ENCODE data around the gene CTDP1. TPM values are rescaled to one million over a fixed set of nuclear protein-coding genes. Genes with fewer than 3 reads are reported as not detected.
"Not testable (repeated sequence)": the region's sequence is repeated elsewhere in the genome, so short reads cannot be mapped to it uniquely, and the experiment has no call there.

The CTDP1 gene
- total RNA-seq, 1 donor from 2014 or later, result 19.9 TPM

DNA sequence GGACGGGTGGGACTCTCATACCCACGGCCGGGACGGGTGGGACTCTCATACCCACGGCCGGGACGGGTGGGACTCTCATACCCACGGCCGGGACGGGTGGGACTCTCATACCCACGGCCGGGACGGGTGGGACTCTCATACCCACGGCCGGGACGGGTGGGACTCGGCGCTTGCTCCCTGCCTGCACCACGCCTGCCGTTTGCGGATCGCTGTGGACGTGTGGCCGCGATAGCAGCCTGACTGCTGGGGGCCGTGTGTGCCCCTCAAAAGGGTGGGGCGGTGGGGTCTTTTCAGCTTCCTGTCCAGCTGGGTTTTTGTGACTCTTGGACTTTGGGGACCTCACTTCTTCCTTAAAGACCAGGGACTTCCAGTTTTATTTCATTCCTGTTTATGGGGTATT, 60.4 kb downstream of the CTDP1 start:
- DNase-seq (ENCODE audit: low read depth in 2 of 2), result not testable (repeated sequence)

DNA sequence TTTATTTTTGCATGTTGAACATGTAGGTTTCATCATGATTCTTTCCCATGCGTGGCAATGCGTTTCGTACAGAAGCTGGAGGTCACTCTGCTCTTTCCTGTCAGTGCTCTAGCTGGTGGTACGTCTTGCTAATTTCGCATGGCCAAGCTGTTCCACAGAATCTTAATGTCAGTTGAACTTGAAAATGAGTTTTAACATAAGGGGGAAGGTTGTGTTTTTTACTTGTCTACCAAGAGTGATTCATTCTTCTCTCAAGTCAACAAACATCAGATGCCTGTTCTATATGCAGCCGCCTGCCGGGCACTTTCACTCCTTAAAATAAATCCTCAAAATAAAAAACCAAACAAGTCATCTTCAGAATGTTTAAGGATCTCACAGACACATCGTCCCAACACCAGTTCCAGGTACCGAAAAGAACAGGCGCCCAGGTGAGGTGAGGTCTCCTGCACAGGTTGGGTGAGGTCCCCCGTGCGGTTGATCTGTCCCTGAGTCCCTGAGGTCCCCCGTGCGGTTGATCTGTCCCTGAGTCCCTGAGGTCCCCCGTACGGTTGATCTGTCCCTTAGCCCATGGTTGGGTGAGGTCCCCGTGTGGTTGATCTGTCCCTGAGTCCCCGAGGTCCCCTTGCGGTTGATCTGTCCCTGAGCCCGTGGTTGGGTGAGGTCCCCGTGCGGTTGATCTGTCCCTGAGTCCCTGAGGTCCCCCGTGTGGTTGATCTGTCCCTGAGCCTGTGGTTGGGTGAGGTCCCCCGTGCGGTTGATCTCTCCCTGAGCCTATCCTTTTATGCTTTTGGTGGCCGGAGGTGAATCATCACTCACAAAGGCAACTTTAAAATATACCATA, 61.1 kb downstream of the CTDP1 start:
- no peak for DNase-seq (ENCODE audit: low read depth in 2 of 2)

DNA sequence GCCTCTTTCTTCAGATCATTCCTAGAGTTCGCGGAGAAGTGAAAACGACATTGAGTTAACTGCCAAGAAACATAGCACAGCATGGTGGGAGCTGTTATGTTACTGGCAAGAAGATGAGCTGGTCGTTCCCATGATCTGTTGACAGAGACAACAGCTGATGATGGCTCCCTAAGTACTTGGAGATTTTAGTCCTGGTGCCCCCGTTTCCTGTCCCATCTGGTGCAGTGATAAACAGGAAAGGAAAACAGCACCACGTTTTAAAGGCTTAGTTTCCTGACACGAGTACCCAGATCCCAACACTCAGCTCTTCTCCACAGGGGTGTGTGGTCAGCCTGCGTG, 61.7 kb downstream of the CTDP1 start:
- no peak for DNase-seq (ENCODE audit: low read depth in 2 of 2)

DNA sequence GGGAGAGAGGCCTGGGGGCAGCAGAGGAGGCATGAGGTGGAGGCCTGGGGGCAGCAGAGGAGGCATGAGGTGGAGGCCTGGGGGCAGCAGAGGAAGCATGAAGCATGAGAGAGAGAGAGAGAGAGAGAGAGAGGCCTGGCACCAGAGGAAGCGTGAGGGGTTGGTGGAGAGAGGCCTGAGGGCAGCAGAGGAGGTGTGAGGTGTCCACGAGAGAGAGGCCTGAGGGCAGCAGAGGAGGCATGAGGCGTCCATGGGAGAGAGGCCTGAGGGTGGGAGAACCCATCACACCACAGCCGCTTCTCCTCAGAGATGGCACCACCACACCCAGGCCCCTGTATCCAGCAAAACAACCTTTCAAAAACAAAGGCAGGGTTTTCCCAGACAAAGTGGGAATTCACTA, 62.5 kb downstream of the CTDP1 start:
- DNase-seq (ENCODE audit: low read depth in 2 of 2), result no peak

DNA sequence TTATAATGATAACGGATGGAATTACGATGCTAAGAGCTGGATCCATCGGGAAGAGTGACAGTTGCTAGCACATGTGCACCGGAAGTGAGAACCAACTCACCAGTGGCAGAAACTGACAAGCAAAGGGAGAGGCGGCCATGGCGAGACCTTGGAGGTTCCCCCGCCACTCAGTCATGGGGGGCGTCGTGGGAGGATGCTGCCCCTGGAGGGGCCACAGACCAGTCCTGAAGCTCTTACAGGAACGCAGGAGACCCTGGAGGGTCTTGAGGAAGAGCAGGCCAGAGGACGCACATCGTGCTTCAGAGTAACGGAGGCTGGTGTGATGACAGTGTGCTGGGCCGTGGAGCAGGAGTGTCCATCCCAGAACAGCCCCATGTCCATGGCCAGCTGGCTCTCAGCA, 65.0 kb downstream of the CTDP1 start:
- DNase-seq (ENCODE audit: low read depth in 2 of 2), result no peak

DNA sequence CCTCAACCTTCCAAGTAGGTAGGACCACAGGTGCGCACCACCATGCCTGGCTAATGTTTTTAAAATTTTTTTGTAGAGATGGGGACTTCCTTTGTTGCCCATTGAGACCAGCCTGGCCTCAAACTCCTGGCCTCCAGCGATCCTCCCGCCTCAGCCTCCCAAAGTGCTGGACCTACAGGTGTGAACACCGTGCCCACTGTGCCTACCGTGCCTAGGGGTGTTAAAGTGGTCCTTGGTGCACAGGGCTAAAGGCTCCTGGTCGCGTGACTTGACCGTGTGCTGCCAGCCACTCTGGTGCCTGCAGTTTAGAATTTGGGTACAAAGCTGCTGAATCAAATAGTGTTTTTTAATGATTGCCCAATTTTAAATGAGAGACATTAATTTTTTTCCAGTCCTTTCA, 67.1 kb downstream of the CTDP1 start:
- no peak for DNase-seq (ENCODE audit: low read depth in 2 of 2)

DNA sequence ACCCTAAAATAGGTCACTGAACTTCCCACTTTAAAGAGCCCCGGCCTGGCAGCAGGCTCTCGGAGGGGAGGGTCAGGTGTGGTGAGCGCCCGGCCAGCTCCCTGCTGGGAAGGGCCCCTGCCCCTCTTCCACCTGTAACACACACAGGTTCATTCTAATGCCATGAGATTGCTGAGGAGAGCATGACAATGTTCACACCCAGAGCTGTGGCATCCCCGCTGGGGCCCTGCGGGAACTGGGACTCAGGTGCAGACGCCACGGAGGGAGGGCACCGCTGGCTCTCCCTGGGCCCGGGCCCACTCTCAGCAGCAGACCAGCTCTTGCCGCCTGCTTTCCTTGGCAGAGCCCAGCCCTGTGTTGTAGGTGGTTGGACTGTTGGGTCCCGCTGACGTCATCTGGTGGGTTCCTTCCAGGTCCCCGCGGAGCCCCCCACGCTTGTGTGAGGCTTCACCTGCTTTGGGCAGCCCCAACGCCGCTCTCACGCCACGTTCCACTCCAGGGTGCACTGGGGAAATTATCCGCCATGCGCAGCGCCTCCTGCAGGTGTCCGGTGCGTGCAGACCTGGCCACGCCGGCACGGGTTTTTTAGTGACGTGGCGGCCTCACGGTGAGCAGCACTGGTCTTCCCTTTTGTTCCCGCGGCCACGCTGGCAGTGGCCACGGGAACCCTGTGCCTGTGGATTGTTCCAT, 67.7 kb downstream of the CTDP1 start:
- DNase-seq (ENCODE audit: low read depth in 2 of 2), result no peak

DNA sequence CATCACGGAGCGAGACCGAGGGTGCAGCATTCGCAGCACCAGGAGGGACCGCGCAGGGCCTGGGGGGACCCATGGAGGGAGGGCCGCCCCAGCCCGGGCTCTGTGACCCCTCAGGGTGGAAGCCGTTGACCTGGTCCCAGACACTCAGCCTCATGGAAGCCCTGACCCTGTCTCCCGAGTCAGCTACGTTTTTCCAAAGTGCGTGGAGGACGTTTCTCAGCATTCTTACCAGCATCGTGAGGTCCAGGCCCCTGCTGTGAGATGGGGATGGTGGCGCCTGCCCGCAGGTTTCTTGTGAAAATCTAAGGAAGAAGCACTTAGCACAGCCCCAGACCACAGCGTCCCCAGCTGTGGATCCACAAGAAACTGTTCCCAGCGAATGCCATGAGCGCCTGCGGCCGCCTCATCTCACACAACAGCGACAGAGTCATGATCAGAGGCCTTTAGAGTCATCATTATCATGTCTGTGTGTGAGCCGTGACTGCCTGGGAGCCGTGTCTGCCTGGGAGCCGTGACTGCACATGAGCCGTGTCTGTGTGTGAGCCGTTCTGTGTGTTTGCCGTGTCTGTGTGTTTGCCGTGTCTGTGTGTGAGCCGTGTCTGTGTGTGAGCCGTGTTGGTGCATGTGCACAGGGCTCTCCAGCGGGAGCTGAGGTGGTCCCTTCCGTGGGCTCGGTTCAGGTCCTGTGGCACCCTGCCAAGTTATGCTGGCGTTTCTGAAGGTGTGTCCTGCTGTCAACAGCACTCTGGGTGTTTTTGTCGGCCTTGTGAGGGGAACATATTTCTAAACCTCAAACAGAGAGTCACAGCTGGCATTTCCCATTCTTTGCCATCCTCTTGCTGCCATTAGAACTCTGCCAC, 68.9 kb downstream of the CTDP1 start:
- DNase-seq (ENCODE audit: low read depth in 2 of 2), result no peak

DNA sequence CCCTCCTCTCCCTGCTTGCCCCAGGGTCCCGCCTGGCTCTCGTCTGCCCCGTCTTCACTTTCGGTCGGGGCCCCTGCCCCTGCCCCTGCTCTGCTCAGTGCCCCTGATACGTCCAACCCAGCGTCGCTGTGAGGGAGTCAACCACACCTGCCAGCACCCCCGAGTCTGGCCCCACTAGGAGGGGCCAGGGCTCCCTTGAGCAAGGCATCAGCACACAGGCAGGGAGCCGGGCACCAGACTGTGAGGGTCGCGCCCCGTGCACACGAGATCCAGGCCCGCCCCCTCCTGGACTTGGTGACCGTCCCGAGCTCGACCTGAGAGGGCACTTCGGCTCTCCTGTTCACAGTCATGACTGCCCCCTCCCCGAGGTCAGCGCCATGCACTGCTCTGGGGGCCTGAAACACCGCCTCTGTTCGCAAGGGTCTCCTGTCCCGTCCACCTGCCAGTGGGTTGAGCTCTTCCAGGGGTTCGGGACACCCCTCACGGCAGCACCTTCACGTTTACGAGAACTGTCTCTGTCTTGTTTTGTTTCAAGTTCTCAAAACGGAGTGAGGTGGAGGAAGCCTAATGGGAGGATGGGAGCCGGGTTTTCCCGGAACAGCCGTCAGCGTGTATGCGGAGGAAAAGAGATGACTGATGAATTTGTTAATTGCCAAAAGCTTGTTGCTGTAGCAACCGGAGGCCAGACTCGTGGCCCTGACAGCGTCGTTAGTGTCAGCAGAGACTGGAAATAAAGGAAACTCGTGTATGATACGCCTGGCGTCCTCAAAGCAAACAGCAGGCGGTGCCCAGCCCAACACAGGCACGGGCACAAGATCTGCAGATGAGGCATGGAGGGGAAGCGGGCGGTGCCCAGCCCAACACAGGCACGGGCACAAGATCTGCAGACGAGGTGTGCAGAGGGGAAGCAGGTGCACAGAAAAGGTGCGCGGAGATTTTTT, 69.9 kb downstream of the CTDP1 start:
- DNase-seq (ENCODE audit: low read depth in 2 of 2), result peak; percentile 21 to 48

DNA sequence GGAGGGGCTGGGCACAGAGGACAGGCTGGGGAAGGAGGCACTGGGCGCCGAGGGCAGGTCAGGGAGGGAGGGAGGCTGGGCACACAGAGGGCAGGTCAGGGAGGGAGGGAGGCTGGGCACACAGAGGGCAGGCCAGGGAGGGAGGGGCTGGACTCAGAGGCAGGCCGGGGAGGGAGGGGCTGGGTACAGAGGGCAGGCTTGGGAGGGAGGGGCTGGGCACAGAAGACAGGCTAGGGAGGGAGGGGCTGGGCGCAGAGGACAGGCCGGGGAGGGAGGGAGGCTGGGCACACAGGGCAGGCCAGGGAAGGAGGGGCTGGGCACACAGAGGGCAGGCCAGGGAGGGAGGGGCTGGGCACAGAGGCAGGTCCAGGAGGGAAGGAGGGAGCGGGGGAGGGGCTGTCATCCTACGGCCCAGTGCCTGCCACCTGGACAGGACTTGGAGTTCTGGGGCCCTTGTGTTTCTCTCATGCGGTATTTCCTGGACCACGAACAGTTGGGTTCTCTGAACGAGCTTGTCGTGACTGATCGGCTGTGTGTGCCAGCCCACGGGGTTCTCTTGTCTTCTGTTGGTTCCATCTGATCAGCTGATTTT, 71.5 kb downstream of the CTDP1 start:
- DNase-seq (ENCODE audit: low read depth in 2 of 2), result no peak

DNA sequence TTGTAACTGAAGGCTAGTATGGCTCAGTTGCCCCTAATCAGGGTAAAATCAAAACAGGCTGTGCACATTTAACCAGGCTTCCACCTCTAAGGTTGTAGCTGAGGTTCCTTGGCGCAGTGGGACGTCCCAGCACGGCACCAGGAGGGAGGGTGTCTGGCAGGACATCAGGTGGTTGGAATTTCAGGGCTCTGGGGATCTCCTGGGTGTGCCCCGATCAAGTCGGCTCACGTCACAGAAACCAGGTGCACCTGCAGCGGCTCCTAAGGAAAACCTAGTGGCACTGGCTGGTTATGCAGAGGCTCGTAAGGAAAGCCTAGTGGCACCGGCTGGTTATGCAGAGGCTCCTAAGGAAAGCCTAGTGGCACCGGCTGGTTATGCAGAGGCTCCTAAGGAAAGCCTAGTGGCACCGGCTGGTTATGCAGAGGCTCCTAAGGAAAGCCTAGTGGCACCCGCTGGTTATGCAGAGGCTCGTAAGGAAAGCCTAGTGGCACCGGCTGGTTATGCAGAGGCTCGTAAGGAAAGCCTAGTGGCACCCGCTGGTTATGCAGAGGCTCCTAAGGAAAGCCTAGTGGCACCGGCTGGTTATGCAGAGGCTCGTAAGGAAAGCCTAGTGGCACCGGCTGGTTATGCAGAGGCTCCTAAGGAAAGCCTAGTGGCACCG, 72.4 kb downstream of the CTDP1 start:
- not testable (repeated sequence) for DNase-seq (ENCODE audit: low read depth in 2 of 2)

DNA sequence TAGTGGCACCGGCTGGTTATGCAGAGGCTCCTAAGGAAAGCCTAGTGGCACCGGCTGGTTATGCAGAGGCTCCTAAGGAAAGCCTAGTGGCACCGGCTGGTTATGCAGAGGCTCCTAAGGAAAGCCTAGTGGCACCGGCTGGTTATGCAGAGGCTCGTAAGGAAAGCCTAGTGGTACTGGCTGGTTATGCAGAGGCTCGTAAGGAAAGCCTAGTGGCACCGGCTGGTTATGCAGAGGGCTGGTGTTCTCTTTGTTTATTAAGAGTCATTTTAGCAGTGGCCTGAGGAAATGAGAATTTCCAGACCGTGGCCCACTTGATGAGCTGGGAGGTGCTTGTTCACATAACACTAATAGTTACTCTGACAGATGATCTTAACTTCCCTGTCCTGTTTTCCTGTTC, 73.3 kb downstream of the CTDP1 start:
- DNase-seq (ENCODE audit: low read depth in 2 of 2), result not testable (repeated sequence)

DNA sequence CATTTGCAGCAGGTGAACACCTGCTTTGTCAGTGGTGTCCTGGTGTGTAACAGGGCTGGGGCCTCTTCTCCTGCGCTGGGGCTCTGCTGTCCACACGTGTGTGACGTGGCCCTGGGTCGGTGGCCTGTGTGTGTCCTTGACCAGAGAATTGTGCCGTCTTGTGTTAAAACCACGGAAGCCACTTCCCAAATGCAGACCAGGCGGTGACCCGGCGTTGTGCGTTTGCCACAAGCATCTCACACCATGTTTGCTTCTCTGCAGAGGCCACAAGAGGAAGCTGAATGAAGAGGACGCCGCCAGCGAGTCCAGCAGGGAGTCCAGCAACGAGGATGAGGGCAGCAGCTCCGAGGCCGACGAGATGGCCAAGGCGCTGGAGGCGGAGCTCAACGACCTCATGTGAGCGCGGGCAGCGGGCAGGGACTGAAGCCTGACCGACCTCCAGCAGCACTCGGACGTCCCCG, 73.8 kb downstream of the CTDP1 start:
- DNase-seq (ENCODE audit: low read depth in 2 of 2), result no peak

DNA sequence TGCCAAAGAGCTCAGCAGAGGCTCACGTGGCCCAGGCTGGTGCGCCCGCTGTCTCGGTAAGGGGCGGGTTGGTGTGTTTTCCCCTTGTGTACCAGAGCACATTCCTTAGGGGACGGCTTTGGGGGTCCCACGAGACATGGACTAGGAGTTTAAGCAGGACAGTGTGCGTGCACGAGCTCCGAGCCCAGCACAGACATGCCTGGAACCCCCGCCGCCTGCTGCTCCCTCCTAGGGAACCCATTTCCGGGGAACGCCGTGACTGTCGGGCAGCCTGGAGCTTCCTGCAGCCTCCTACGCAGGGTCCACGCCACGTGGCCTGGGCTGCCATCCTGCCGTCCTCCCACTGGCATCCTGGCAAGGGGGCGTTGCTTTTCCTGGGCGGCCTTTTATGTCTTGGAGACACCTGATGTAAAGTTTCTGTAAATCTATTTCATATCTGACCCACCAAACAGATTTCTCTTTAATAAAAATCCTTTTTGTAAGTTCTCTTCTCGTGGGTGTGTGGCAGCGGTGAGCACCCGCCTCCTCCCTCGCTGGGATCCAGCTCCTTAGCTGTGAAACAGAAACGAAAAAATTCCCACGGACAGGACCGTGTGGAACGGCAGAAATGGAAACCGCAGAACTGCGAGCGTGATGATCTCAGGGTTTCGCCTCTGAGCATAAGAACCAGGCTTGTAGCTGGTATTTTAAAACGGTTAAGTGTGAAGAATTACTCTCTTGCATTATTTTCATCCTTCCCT, 74.6 kb downstream of the CTDP1 start:
- DNase-seq (ENCODE audit: low read depth in 2 of 2), result no peak

DNA sequence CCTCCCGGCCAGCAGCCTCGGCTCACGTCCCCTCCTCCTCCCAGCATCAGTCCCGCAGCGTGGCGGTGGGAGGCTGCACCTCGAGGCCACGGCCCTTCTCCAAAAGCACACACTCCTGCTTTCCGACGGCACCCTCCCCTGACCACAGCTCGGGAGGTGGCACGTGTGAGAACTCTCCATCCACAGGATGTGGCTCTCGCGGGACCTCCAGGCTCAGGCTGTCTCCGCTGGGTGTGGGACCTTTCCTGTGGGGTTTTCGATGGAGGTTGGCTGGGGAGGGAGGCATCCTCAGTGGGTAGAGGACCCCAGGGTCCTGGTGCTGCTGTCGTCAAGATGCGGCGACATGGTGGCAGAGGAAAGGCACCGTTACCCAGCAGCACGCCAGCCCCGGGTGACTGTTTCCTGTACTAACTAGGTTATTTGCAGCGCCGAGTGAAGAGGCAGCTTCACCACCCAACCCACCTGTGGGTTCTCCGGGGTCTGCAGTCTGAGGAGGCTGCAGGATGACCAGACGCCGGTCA, 75.3 kb downstream of the CTDP1 start:
- no peak for DNase-seq (ENCODE audit: low read depth in 2 of 2)

DNA sequence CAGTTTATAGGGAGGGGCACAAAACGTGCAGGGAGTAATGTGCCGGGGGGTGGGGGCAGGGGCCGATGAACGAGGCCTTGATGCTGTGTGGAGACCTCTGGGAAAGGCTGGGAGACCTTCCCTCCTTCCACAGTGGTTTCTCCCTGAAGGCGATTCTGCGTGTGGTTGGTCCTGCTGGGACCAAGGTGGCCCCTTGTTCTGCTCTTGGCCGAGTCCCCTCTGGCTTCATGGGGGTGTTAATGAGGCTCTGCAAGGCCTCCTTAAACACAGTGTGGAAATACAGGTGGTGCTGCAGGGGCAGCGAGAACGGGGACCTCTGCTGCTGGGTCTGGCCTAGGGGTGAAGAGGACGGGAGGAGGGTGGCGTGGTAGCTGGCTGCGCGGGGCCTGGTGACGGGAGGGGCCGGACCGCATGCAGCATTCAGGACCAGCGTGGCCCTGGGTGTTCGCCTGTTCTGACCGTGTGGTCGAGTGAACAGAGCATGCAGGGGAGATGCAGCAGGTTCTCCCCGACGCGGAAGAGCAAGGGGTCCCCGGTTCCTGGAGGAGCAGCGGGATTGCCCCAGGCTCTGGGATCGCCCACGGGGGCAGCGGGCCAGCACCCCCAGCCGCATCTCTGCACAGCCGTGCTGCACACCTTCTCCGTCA, 76.0 kb downstream of the CTDP1 start:
- no peak for DNase-seq (ENCODE audit: low read depth in 2 of 2)

DNA sequence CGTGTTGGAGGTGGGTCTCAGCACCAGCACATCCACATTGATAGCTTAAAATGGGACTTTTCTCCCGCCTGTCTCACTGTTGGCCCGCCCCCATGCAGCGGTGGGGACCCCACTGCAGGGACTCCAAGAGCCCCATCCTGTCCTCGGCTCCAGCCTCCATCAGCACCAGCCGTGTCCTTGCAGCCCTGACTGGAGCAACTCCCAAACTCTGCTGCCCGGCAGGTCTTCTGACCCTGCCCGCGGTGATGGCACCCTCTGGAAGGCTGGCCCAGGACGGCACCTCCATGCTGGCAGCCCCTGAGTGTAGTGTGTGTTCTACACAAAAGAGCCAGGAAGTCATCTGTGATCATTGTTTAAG, 76.5 kb downstream of the CTDP1 start:
- no peak for DNase-seq (ENCODE audit: low read depth in 2 of 2)

DNA sequence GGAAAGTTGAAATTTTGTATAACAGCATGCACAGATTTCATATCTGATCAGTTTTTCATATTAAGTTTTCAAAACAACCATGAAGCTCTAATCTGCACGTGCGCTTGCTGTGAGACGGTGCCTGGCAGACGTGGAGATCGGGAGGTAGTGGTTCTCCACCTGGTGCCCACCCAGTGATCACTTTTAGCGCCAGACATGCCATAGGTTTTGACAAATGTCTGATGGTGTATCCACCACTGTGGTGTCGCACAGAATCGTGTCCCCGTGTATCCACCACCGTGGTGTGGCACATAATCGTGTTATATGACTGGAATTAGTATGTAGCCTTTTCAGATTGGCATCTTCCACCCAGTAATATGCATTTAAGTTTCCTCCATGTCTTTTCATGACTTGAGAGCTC, 77.2 kb downstream of the CTDP1 start:
- DNase-seq (ENCODE audit: low read depth in 2 of 2), result no peak

DNA sequence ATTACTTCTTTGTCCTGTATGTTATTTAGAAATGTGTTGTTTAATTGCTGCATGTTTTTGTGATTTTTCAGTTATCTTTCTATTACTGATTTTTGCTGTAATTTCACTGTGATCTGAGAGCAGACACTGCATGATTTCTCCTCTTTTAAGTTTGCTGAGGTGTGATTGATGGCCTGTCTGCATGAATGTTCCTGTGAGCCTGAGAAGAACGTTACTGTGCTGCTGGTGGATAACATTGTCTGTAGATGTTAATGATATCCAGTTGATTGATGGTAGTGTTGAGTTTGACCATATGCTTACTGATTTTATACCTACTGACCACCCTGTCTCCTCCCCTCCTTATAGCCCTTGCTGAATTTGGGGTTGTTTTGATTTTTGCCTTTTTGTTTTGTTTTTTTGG, 80.7 kb downstream of the CTDP1 start:
- no peak for DNase-seq (ENCODE audit: low read depth in 2 of 2)

Measured in dermis microvascular lymphatic vessel endothelial cell (primary cell).